ENCODE data around the gene GFI1.

The GFI1 gene

DNA sequence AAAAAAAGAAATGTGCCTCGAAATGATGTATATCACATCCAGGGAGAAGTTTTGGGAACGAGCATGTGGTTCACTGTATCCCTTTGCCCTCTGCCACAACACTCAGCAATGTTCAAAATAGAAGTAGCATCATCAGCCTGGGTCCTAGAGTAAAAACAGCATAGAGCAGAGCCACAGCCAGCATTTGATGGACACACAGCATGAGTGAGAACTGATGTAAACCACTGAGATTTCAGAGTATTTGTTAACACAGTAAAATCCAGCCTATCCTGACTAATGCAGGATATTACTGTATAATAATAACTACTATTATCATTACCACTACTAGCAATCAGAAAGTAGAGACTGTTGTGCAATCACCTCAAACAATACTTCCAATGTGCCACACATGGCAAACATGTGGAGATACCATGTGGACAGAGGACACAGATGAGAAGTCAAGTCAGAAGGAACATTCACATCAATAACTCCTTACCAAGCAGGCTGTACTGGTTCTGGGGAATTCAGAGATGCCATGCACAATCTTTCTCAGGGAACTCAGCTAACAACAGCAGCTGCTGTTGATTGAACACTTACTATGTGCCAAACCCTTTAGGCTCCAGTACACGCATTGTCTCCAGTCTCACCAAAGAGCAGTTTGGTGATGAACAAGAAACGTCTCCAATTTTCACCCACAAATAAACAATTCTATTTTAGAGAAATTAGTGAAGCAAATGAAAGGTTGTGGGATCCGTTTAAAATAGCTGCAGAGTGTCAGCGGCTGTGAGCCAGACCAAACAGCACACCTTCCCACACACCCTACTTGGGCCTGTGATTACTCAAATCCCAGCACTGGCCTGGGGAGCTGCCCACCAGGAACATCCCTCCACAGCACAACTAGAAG lies 16.6 kb upstream of the GFI1 start:
- Mint-ChIP-seq H3K27ac (no peak overlapping the region), H3K36me3 (no peaks in the 10 kb centered on the region)
- CTCF ChIA-PET = interaction anchor here (1.1 kb wide), 2 partner anchors 18 to 36 kb away, joined by 3 to 4 read pairs; no protein-coding TSS in a partner anchor

GRCh38 chr1:92502247-92502646 lies 15.5 kb upstream of the GFI1 start:
- H3K27me3 Mint-ChIP-seq = no peaks in the 10 kb centered on the region
- H3K9me3 Mint-ChIP-seq = no peaks in the 10 kb centered on the region
- peaks cover 31% of the 10 kb centered on the region for H3K4me1 Mint-ChIP-seq
- no peak for DNase-seq
- H3K4me3 Mint-ChIP-seq = no peak overlapping the region
- H3K27ac Mint-ChIP-seq = peak overlapping the region; percentile 8
- CTCF ChIA-PET = no interaction called here
- H3K36me3 Mint-ChIP-seq = no peaks in the 10 kb centered on the region

More for the DNA sequence above, 16.6 kb upstream of the GFI1 start:
- H3K9me3 Mint-ChIP-seq = no peaks in the 10 kb centered on the region
- H3K27me3 Mint-ChIP-seq = no peaks in the 10 kb centered on the region
- no peak overlapping the region for H3K4me3 Mint-ChIP-seq
- no peak for DNase-seq
- H3K4me1 Mint-ChIP-seq = peaks cover 31% of the 10 kb centered on the region

GRCh38 chr1:92500552-92500951 lies 13.8 kb upstream of the GFI1 start:
- Mint-ChIP-seq H3K4me3 (no peak overlapping the region), H3K4me1 (peaks cover 41% of the 10 kb centered on the region), H3K9me3 (no peaks in the 10 kb centered on the region), H3K36me3 (no peaks in the 10 kb centered on the region), H3K27ac (no peak overlapping the region), H3K27me3 (no peaks in the 10 kb centered on the region)
- no peak for DNase-seq
- CTCF ChIA-PET = interaction anchor here (1.2 kb wide), 1 partner anchor 15 kb away, joined by 4 read pairs; no protein-coding TSS in a partner anchor

- no peaks in the 10 kb centered on the region for H3K9me3 Mint-ChIP-seq
- H3K36me3 Mint-ChIP-seq = peaks cover 5% of the 10 kb centered on the region
- H3K27me3 Mint-ChIP-seq = no peaks in the 10 kb centered on the region
- peak overlapping the region; percentile 55 for H3K27ac Mint-ChIP-seq
- CTCF ChIA-PET = interaction anchor here (0.6 kb wide), 1 partner anchor 9 kb away, joined by 3 read pairs; no protein-coding TSS in a partner anchor
- peaks cover 44% of the 10 kb centered on the region for H3K4me1 Mint-ChIP-seq
- no peak for DNase-seq
- peak overlapping the region; percentile 28 for H3K4me3 Mint-ChIP-seq
Observed at GRCh38 chr1:92495392-92496063, 8.8 kb upstream of the GFI1 start.

GRCh38 chr1:92494485-92495141 lies 7.9 kb upstream of the GFI1 start:
- Mint-ChIP-seq H3K4me1 (peaks cover 49% of the 10 kb centered on the region), H3K36me3 (peaks cover 5% of the 10 kb centered on the region), H3K9me3 (no peaks in the 10 kb centered on the region), H3K27ac (no peak overlapping the region), H3K27me3 (no peaks in the 10 kb centered on the region), H3K4me3 (no peak overlapping the region)
- no peak for DNase-seq
- CTCF ChIA-PET = no interaction called here

- peaks cover 5% of the 10 kb centered on the region for H3K36me3 Mint-ChIP-seq
- no peak overlapping the region for H3K27ac Mint-ChIP-seq
- CTCF ChIA-PET = no interaction called here
Observed at GRCh38 chr1:92493139-92493538, 6.4 kb upstream of the GFI1 start.

GRCh38 chr1:92488832-92489231 lies 2.1 kb upstream of the GFI1 start:
- CTCF ChIA-PET = interaction anchor here (1.1 to 1.8 kb wide), 5 partner anchors 14 to 111 kb away, joined by 3 to 5 read pairs (median 3); no protein-coding TSS in a partner anchor
- Mint-ChIP-seq H3K27me3 (peaks cover 5% of the 10 kb centered on the region), H3K36me3 (peaks cover 12% of the 10 kb centered on the region), H3K9me3 (no peaks in the 10 kb centered on the region), H3K27ac (no peak overlapping the region), H3K4me1 (peaks cover 49% of the 10 kb centered on the region), H3K4me3 (peak overlapping the region; percentile 86)
- DNase-seq = no peak

More at GRCh38 chr1:92493139-92493538, 6.4 kb upstream of the GFI1 start:
- Mint-ChIP-seq H3K27me3 (no peaks in the 10 kb centered on the region), H3K4me1 (peaks cover 63% of the 10 kb centered on the region), H3K9me3 (no peaks in the 10 kb centered on the region), H3K4me3 (no peak overlapping the region)
- no peak for DNase-seq

- Mint-ChIP-seq H3K4me1 (peaks cover 48% of the 10 kb centered on the region), H3K27me3 (peaks cover 5% of the 10 kb centered on the region), H3K4me3 (peak overlapping the region; percentile 86), H3K27ac (peak overlapping the region; percentile 85), H3K9me3 (no peaks in the 10 kb centered on the region), H3K36me3 (peaks cover 12% of the 10 kb centered on the region)
- no peak for DNase-seq
- CTCF ChIA-PET = interaction anchor here (1.1 to 1.8 kb wide), 5 partner anchors 14 to 111 kb away, joined by 3 to 5 read pairs (median 3); no protein-coding TSS in a partner anchor
Observed at GRCh38 chr1:92488416-92488815, 1.7 kb upstream of the GFI1 start.

DNA sequence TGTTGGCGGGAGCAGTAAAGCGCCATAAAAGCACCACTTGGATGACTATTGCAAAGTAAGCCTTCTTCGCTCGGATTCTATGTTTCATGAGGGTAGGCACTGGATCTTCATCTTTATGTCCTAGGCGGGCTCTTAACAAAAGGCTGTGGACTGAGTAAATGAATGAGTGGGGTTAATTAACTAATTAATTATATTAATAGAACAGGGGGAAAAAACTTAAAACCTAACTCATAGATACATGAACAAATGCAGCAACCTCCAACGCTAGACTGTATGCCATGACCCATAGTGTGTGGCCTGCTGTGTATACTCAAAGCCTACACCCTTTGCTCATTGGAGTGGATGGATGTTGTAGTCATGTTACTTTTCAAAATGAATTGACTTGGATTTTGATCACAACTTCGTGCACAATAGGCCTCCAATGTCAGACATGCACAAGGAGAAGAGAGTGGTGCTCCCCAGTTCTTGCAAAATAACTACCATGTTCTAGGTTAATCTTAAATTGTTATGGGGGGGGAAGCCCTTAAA lies 417 bp upstream of the GFI1 start:
- Mint-ChIP-seq H3K27ac (peak overlapping the region; percentile 85), H3K36me3 (peaks cover 19% of the 10 kb centered on the region), H3K4me3 (peak overlapping the region; percentile 86), H3K4me1 (peaks cover 46% of the 10 kb centered on the region), H3K27me3 (peaks cover 5% of the 10 kb centered on the region), H3K9me3 (no peaks in the 10 kb centered on the region)
- CTCF ChIA-PET = interaction anchor here (1.1 to 5.8 kb wide), 8 partner anchors 12 to 178 kb away, joined by 4 to 52 read pairs (median 16); no protein-coding TSS in a partner anchor
- DNase-seq = peak; percentile 20

DNA sequence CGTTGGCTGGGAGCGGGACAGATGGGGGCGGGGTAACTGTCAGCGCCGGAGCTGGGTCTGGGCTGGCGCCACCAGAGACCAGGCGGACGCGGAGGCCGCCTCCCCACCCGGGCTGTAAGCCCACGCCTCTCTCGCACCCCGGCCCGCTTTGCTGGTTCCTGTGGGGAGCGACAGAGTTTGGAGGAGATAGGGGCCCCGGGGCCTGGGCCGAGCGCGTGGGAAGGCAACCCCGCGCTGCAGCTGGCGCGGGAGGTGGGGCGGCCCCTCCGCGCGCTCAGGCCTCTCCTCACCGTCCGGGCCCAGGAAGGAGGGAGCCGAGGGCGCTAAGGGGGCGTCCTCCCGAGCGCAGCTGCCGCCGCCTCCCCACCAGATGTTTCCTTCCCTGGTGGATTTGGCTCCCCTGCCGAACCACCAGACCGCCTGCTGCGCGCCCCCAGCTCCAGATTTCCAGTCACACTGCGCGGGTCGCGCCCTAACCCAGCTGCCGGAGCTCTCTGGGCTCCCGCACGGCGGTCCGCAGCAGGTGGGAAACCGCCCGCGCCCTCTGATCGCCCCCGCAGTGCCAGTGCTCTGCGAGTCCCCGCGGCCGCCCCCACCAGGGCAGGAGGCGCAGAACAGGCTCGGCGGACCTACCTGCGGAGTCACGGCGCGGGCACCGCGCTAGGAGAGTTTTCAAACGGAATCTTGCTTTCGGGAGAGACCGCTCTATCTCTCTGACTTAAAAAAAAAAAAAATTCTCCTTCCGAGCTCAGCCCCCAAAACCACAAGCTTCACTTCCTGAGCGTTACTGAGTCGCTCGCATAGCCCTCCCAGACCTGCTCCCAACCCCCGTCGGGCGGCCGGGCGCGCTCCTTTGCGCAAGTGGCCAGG lies 1.1 kb downstream of the GFI1 start:
- CTCF ChIA-PET = interaction anchor here (0.6 to 5.8 kb wide), 22 partner anchors 10 to 185 kb away, joined by 3 to 52 read pairs (median 5); no protein-coding TSS in a partner anchor
- Mint-ChIP-seq H3K4me3 (peak overlapping the region; percentile 86), H3K27ac (peak overlapping the region; percentile 94), H3K4me1 (peaks cover 49% of the 10 kb centered on the region), H3K36me3 (peaks cover 31% of the 10 kb centered on the region), H3K27me3 (peaks cover 5% of the 10 kb centered on the region), H3K9me3 (no peaks in the 10 kb centered on the region)
- peak; percentile 92 for DNase-seq

- peaks cover 5% of the 10 kb centered on the region for H3K27me3 Mint-ChIP-seq
- H3K4me3 Mint-ChIP-seq = peak overlapping the region; percentile 86
- peaks cover 49% of the 10 kb centered on the region for H3K4me1 Mint-ChIP-seq
- peak overlapping the region; percentile 94 for H3K27ac Mint-ChIP-seq
- no peaks in the 10 kb centered on the region for H3K9me3 Mint-ChIP-seq
- CTCF ChIA-PET = interaction anchor here (0.8 to 5.8 kb wide), 18 partner anchors 10 to 184 kb away, joined by 3 to 52 read pairs (median 8); no protein-coding TSS in a partner anchor
- peaks cover 35% of the 10 kb centered on the region for H3K36me3 Mint-ChIP-seq
- peak; percentile 76 for DNase-seq
Observed at GRCh38 chr1:92484472-92485380, 2.0 kb downstream of the GFI1 start.
